ENCODE data around the gene SELENOI. TPM values are rescaled to one million over a fixed set of nuclear protein-coding genes. Genes with fewer than 3 reads are reported as not detected.

Gene SELENOI
- total and polyA plus RNA-seq, 9 donors: 2.5 to 23.7 (median 13.4) TPM

GRCh38 chr2:26395394-26395793, 49.5 kb downstream of the SELENOI start:
- intact Hi-C loops (cut with DNase I): no loop called here
- H3K27me3 ChIP-seq: no peaks in the 10 kb centered on the region
- H3K9me3 ChIP-seq: no peaks in the 10 kb centered on the region
- H3K4me1 ChIP-seq (ENCODE audit: insufficient read depth): no peaks in the 10 kb centered on the region
- 60 to 68% (median 65%) methylated on average over 4 of the region's 4 CpGs for WGBS, 3 donors
- TF ChIP-seq CTCF (IDR thresholded peaks at IDR 0.05): no peak
- TF ChIP-seq POLR2A (IDR thresholded peaks at IDR 0.05): no peak
- no peak for TF ChIP-seq EP300 (IDR thresholded peaks at IDR 0.05)
- H3K27ac ChIP-seq: no peak overlapping the region
- no peaks in the 10 kb centered on the region for H3K36me3 ChIP-seq
- DNase-seq: no peak
- no peak overlapping the region for H3K4me3 ChIP-seq

GRCh38 chr2:26396734-26397298, 50.9 kb downstream of the SELENOI start:
- DNase-seq: no peak
- WGBS, 3 donors: 80 to 85% (median 81%) methylated on average over 5 of the region's 5 CpGs
- Histone ChIP-seq H3K36me3 (no peaks in the 10 kb centered on the region), H3K27ac (no peak overlapping the region), H3K4me3 (no peak overlapping the region), H3K27me3 (no peaks in the 10 kb centered on the region), H3K9me3 (no peaks in the 10 kb centered on the region), H3K4me1 (ENCODE audit: insufficient read depth) (no peaks in the 10 kb centered on the region)
- intact Hi-C loops (cut with DNase I): no loop called here
- TF ChIP-seq CTCF (IDR thresholded peaks at IDR 0.05) (no peak), POLR2A (IDR thresholded peaks at IDR 0.05) (no peak), EP300 (IDR thresholded peaks at IDR 0.05) (no peak)

GRCh38 chr2:26399771-26400376, 53.9 kb downstream of the SELENOI start:
- TF ChIP-seq EP300 (IDR thresholded peaks at IDR 0.05): no peak
- no peak for TF ChIP-seq CTCF (IDR thresholded peaks at IDR 0.05)
- no peak for TF ChIP-seq POLR2A (IDR thresholded peaks at IDR 0.05)
- intact Hi-C loops (cut with DNase I): no loop called here
- no peaks in the 10 kb centered on the region for H3K4me1 ChIP-seq (ENCODE audit: insufficient read depth)
- no peaks in the 10 kb centered on the region for H3K27me3 ChIP-seq
- H3K36me3 ChIP-seq: no peaks in the 10 kb centered on the region
- no peak overlapping the region for H3K27ac ChIP-seq
- H3K9me3 ChIP-seq: no peaks in the 10 kb centered on the region
- DNase-seq: no peak
- H3K4me3 ChIP-seq: no peak overlapping the region
- WGBS, 3 donors: 35 to 48% (median 39%) methylated on average over 4 of the region's 4 CpGs

- no peaks in the 10 kb centered on the region for H3K27me3 ChIP-seq
- no peak overlapping the region for H3K4me3 ChIP-seq
- H3K9me3 ChIP-seq: no peaks in the 10 kb centered on the region
- no peak for DNase-seq
- intact Hi-C loops (cut with DNase I): no loop called here
- H3K36me3 ChIP-seq: no peaks in the 10 kb centered on the region
- no peak overlapping the region for H3K27ac ChIP-seq
- TF ChIP-seq EP300 (IDR thresholded peaks at IDR 0.05) (no peak), POLR2A (IDR thresholded peaks at IDR 0.05) (no peak), CTCF (IDR thresholded peaks at IDR 0.05) (no peak)
- 79 to 92% (median 84%) methylated on average over 5 of the region's 5 CpGs for WGBS, 3 donors
- no peaks in the 10 kb centered on the region for H3K4me1 ChIP-seq (ENCODE audit: insufficient read depth)
These were observed 54.8 kb downstream of the SELENOI start for GRCh38 chr2:26400723-26401122.
